Smooth muscle cell (in vitro differentiated cells): ENCODE measurements around the gene POLRMT. TPM values are rescaled to one million over a fixed set of nuclear protein-coding genes. Genes with fewer than 3 reads are reported as not detected.

Experiments
- DNase-seq: peaks from one replicate; lab custom pipeline; 2025; ENCODE audit not compliant: unreplicated experiment; lab: John Stamatoyannopoulos, UW
- H2AFZ ChIP-seq: fragments of 200-600 bp; sonication (generic); 2 replicates; pipeline ENCODE4 v1.6.0; 2016; ENCODE audit warnings: antibody characterized with exemption, low read depth, mild to moderate bottlenecking
- H3F3A ChIP-seq: fragments of 200-600 bp; sonication (generic); 2 replicates; pipeline ENCODE4 v1.6.0; 2017; ENCODE audit warnings: antibody characterized with exemption, low read depth
- H3K27ac ChIP-seq: fragments of 200-600 bp; sonication (generic); 2 replicates; pipeline ENCODE4 v1.5.1; 2016; ENCODE audit warnings: low read depth, mild to moderate bottlenecking
- H3K27me3 ChIP-seq: fragments of 200-600 bp; sonication (generic); 2 replicates; pipeline ENCODE4 v1.6.1; 2016; ENCODE audit warnings: low read depth, mild to moderate bottlenecking
- H3K36me3 ChIP-seq: fragments of 200-600 bp; sonication (generic); 2 replicates; pipeline ENCODE4 v1.5.1; 2016; ENCODE audit warnings: low read depth
- H3K4me1 ChIP-seq: fragments of 200-600 bp; sonication (generic); 2 replicates; pipeline ENCODE4 v1.5.1; 2016; ENCODE audit warnings: low read depth
- H3K4me2 ChIP-seq: fragments of 200-600 bp; sonication (generic); 2 replicates; pipeline ENCODE4 v1.6.0; 2016; ENCODE audit warnings: mild to moderate bottlenecking
- H3K4me3 ChIP-seq: fragments of 200-600 bp; sonication (generic); 2 replicates; pipeline ENCODE4 v1.5.1; 2016; ENCODE audit warnings: mild to moderate bottlenecking
- H3K79me2 ChIP-seq: fragments of 200-600 bp; sonication (generic); 2 replicates; pipeline ENCODE4 v1.6.0; 2016; ENCODE audit warnings: low read depth, mild to moderate bottlenecking
- H3K9ac ChIP-seq: fragments of 200-600 bp; sonication (generic); 2 replicates; pipeline ENCODE4 v1.6.0; 2016; ENCODE audit warnings: low read depth
- H3K9me3 ChIP-seq: fragments of 200-600 bp; sonication (generic); replicated peaks from 2 replicates; pipeline ENCODE4 v1.5.1; 2016; ENCODE audit warnings: low read depth
- H4K20me1 ChIP-seq: fragments of 200-600 bp; sonication (generic); 2 replicates; pipeline ENCODE4 v1.6.0; 2016; ENCODE audit warnings: low read depth
- WGBS: methylation state at CpG from one replicate; pipeline ENCODE4 v1.1.7; 2016; ENCODE audit warnings: low lambda C conversion rate; 5-methylcytosine and 5-hydroxymethylcytosine counted together
- polyA plus RNA-seq: library from polyadenylated mRNA; unstranded; fragments of >200 nt; fragmentation: Nextera tagmentation; extraction: Ambion mirVana; gene quantifications from 2 replicates; pipeline ENCODE4 v1.2.1, GENCODE V29; 2016
- total RNA-seq: library from RNA; depleted of rRNA; stranded (reverse); fragments of >200 nt; gene quantifications from 2 replicates; pipeline ENCODE4 v1.2.3, GENCODE V29; 2014
- TF ChIP-seq, protein P1 (sequence below): fragments of 200-600 bp; sonication (generic); IDR thresholded peaks from 2 replicates; pipeline ENCODE4 v1.5.1; 2017; ENCODE audit warnings: borderline replicate concordance, mild to moderate bottlenecking, antibody characterized with exemption; ENCODE audit not compliant: insufficient read depth, poor library complexity, severe bottlenecking

Gene POLRMT
- total and polyA plus RNA-seq, 2 experiments from 2014 or later = 23.8 to 74.2 TPM

- Histone ChIP-seq H3K4me2 (no peak overlapping the region), H3K27me3 (no peaks in the 10 kb centered on the region), H3F3A (no peaks in the 10 kb centered on the region), H3K79me2 (no peaks in the 10 kb centered on the region), H4K20me1 (peaks cover 15% of the 10 kb centered on the region), H2AFZ (no peak overlapping the region), H3K4me3 (no peak overlapping the region), H3K9ac (no peak overlapping the region), H3K36me3 (no peaks in the 10 kb centered on the region), H3K27ac (no peak overlapping the region), H3K9me3 (no peaks in the 10 kb centered on the region), H3K4me1 (no peaks in the 10 kb centered on the region)
- 94% methylated on average over 14 of the region's 14 CpGs for WGBS
- no peak for DNase-seq
- TF ChIP-seq, protein P1, sequence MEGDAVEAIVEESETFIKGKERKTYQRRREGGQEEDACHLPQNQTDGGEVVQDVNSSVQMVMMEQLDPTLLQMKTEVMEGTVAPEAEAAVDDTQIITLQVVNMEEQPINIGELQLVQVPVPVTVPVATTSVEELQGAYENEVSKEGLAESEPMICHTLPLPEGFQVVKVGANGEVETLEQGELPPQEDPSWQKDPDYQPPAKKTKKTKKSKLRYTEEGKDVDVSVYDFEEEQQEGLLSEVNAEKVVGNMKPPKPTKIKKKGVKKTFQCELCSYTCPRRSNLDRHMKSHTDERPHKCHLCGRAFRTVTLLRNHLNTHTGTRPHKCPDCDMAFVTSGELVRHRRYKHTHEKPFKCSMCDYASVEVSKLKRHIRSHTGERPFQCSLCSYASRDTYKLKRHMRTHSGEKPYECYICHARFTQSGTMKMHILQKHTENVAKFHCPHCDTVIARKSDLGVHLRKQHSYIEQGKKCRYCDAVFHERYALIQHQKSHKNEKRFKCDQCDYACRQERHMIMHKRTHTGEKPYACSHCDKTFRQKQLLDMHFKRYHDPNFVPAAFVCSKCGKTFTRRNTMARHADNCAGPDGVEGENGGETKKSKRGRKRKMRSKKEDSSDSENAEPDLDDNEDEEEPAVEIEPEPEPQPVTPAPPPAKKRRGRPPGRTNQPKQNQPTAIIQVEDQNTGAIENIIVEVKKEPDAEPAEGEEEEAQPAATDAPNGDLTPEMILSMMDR = no peak
These were observed 11.5 kb upstream of the POLRMT start for GRCh38 chr19:644789-645188.

DNA sequence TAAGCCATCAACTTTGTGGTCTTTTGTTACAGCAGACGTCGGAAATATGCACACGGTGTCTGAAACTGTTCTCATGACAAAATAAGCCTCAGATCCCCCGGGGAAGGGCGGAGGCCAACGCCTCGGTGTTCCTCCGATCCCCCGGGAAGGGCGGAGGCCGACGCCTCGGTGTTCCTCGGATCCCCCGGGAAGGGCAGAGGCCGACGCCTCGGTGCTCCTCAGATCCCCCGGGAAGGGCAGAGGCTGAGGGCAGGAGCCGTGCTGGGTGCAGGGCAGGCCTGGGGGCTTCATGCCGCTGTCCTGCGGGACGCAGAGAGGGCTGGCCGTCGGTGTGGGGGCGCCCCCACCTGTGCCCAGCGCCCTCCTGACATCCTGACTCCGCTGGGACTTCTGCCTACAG, 11.0 kb upstream of the POLRMT start:
- Histone ChIP-seq H3K9me3 (no peaks in the 10 kb centered on the region), H3K4me3 (no peak overlapping the region), H2AFZ (no peak overlapping the region), H3K27ac (no peak overlapping the region), H3K9ac (no peak overlapping the region), H3F3A (no peaks in the 10 kb centered on the region), H3K4me2 (no peak overlapping the region), H3K79me2 (no peaks in the 10 kb centered on the region), H3K4me1 (no peaks in the 10 kb centered on the region), H4K20me1 (peaks cover 10% of the 10 kb centered on the region), H3K36me3 (no peaks in the 10 kb centered on the region), H3K27me3 (no peaks in the 10 kb centered on the region)
- WGBS = 94% methylated on average over 27 of the region's 28 CpGs
- TF ChIP-seq, protein P1 = no peak
- DNase-seq = no peak

GRCh38 chr19:643736-644135, 10.4 kb upstream of the POLRMT start:
- DNase-seq = no peak
- H3K36me3 ChIP-seq = no peaks in the 10 kb centered on the region
- TF ChIP-seq, protein P1 = no peak
- no peak overlapping the region for H3K27ac ChIP-seq
- no peak overlapping the region for H3K4me3 ChIP-seq
- no peak overlapping the region for H3K4me2 ChIP-seq
- H3F3A ChIP-seq = no peaks in the 10 kb centered on the region
- H3K79me2 ChIP-seq = no peaks in the 10 kb centered on the region
- no peaks in the 10 kb centered on the region for H3K27me3 ChIP-seq
- no peak overlapping the region for H2AFZ ChIP-seq
- 94% methylated on average over 10 of the region's 24 CpGs for WGBS
- peaks cover 4% of the 10 kb centered on the region for H4K20me1 ChIP-seq
- no peaks in the 10 kb centered on the region for H3K4me1 ChIP-seq
- H3K9ac ChIP-seq = no peak overlapping the region
- H3K9me3 ChIP-seq = no peaks in the 10 kb centered on the region

GRCh38 chr19:642767-643727, 9.7 kb upstream of the POLRMT start:
- Histone ChIP-seq H4K20me1 (no peaks in the 10 kb centered on the region), H2AFZ (no peak overlapping the region), H3K27me3 (no peaks in the 10 kb centered on the region), H3K9me3 (no peaks in the 10 kb centered on the region), H3K4me3 (no peak overlapping the region), H3F3A (no peaks in the 10 kb centered on the region), H3K4me1 (no peaks in the 10 kb centered on the region), H3K27ac (no peak overlapping the region), H3K9ac (no peak overlapping the region), H3K4me2 (no peak overlapping the region), H3K36me3 (no peaks in the 10 kb centered on the region), H3K79me2 (no peaks in the 10 kb centered on the region)
- TF ChIP-seq, protein P1 = no peak
- WGBS = 96% methylated on average over 34 of the region's 70 CpGs
- no peak for DNase-seq
